Measurements from ENCODE around the gene DYDC1. TPM values are rescaled to one million over a fixed set of nuclear protein-coding genes. Genes with fewer than 3 reads are reported as not detected.
A peak's percentile ranks its signal among the peaks of the same experiment; 100 is the strongest.
"Not testable (repeated sequence)": the region's sequence is repeated elsewhere in the genome, so short reads cannot be mapped to it uniquely, and the experiment has no call there.

Gene DYDC1
- total RNA-seq, 1 donor from 2014 or later: not detected

DNA sequence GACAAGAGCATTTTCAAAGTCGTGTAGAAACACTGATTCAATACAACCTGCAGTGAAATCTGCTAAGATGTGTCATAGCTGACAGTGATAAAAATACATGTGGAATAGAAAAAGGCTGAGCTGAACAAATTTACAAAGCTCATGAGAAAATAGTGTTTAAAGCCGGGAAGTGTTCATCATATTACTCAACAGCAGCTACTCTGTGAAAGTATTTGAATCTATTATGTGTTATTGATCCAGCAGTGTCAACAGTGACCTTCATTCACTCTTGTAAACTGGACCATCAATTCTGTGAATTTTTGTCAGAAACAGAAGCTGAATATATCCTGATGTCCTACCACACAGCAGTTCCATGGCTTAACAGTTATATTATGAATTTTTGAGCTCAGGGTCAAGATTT is 11.6 kb downstream of the DYDC1 start:
- DNase-seq (ENCODE audit: low read depth): no peak

DNA sequence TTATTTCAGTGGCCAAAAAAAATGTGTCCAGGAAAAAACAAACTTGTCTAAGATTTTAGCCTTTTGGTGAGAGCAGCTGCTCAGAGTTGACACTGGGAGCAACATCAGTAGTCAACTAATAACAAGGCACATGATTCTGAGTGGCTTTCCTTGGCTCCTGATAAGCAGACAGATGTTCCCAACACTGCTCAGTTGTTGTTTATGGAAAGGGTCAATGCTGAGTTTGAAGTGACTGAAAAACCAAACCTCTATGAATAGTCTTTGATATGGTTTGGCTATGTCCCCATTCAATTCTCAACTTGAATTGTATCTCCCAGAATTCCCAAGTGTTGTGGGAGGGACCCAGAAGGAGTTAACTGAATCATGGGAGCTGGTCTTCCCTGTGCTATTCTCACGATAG is 12.3 kb downstream of the DYDC1 start:
- DNase-seq (ENCODE audit: low read depth): peak; percentile 3

DNA sequence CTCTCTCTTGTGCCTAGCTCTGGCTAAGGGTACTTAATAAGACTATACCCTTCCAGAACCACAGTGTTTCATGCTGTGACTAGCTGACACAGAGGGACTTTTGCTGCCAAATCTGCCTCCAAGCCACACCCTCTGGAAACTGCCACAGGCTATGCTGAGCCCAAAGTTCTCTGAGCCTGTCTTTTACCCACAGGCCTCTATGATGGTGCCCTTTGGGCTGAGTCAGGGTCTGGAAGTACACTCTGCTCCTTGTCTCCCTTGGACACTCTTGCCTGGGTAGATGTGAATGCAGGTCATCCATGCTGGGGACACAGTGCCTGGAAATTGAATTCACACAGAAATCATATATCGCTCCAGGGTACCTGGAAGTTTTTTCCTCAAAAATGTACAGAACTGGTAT is 22.6 kb downstream of the DYDC1 start:
- no peak for DNase-seq (ENCODE audit: low read depth)

DNA sequence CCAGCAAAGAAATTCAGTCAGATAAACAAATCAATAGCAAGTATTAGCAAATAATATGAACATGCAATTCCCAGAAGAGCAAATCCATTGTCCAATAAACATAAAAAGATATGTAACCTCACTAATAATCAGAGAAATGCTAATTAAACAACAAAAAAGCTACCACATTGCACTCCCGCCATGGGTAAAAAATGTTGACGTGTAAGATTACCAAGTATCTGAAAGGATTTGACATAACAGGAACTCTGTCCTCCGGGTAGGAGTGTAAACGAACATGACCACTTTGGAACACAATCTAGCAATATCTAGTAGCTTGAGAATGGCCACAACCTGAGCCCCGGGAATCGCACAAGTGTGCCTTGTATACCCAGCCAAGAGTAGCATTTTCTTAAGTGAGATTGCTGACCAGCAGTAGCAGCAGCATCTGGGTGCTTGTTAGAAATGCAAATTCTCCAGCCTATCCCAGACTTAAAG is 31.6 kb downstream of the DYDC1 start:
- no peak for DNase-seq (ENCODE audit: low read depth)

DNA sequence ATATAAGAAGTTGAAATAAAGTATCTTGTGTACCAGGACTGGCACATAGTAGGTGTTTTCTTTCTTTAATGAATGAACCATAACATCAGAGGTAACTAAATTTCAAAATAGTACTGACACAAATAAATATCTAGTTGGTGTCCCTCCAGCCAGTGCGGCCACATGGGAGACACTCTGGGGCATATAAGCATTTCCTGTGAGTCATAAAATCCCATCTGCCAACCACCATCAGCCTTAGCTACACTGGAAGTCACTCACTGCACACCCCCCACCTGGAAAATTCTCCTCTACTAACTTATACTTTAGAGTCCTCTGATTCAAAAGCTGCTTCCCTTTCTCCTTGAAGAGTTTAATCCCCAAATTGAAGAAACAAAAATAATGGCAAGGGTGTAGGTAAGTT is 32.5 kb downstream of the DYDC1 start:
- DNase-seq (ENCODE audit: low read depth): peak; percentile 39

DNA sequence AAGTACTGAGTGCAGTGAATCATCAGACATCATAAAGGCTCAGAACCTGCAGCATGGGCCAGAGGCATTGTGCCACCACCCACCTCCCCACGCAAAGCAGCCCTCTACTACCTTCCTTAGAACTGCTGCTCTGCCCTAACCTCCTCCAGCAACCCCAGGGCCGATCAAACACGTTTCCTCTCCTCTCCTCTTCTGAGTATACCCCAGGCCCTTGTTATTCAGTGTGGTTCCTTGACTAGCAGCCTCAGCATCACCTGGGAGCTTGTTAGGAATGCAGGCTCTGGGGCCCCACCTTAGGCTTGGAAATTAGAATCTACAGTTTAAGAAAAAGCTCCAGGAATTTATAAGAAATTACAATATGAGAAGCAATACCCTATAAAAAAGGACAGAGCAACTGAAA is 33.2 kb downstream of the DYDC1 start:
- DNase-seq (ENCODE audit: low read depth): no peak

DNA sequence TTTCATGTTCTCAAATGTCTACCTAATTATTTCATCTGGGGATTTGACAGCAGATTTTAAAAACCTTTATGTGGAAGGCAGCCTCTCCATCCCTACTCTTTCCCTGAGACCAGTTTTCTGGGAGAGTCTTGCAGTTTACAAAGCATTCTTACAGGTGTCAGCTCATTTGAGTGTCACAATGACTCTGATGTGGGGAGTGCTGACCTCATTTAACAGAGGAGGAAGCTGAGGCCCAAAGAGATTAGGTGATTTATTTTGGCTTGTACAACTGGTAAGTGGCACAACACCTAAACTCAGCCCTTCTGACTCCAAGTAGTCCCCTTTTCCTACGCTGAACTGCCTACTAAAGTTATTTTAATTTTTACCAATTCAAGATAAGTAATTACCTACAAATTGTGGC is 33.8 kb downstream of the DYDC1 start:
- no peak for DNase-seq (ENCODE audit: low read depth)

DNA sequence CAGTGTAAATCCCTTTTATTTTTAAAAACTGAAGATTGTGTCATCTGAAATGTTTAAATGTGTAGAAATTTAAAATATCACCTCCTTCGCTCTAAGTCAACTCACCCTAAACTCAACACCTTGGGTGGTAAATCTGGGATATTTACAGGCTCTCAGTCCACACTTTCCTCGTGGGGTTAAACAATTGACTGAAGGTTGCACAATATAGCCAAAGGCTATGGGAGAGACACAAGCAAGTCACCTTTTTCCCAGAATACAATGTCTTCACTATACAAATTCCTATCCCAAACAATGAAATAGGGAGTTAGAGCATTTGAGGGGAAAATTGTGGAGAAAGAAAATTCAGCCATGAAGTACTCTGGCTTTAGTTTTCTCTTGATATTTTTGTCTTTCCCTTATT is 34.4 kb downstream of the DYDC1 start:
- DNase-seq (ENCODE audit: low read depth): no peak

DNA sequence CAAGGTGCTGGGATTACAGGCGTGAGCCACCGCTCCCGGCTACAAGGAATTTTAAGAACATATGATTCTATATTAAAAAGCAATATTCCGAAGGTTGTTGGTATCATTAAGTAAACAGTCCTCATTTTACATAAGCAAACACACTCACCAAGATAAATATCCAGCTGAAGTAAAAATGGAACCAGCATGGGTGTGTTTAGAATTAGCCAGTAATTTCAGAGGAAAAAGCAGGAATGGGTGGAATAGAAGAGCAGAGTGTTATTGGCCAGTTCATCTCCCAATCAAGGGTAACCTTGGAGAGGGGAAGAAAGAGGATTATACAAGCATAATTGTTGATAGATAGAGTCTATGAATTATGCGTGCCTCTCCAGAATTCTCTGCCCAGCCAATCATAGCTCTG is 35.4 kb downstream of the DYDC1 start:
- DNase-seq (ENCODE audit: low read depth): no peak

DNA sequence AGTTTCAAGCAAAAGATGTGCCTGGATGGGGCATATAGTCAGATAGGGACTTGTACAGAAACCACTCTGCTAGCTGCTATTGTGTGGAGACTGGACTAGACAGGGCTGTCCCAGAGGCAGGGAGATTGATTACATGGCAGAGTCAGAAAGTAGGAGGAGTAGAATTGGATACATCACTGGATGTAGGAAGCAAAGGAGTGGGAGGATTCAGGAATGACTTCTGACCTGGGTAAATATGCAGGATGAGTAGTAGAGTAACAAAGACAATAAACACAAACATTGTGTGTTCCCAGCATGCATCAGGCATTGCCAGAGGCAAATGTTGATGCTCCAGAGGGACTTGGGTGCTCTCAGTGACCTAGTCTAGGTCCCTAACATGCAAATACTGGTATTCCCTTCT is 36.2 kb downstream of the DYDC1 start:
- DNase-seq (ENCODE audit: low read depth): no peak

DNA sequence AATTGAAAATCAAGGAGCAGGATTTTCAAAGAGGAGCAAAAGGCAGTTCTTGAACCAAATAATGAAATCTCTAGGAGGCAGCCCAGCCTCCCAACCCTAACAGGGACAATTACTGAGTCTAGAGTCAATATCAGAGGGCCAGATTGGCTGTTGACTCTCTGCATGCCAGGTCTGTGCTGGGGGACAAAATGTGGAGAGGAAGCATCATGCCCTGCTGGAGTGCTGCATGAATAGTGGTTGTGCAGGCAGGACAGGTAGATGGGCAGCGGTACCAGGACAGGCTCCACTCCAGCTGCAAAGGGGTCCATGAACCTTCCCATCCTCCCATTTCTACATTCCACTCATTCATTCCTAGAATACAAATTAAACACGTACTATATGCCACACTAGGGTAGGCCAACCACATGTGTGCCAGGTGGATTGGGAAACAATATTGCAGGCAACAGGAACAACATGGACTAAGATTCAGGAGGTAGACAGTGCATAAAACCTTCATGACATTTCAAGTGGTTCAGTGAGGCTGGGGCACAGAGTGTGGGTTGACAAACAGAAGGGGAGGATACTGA is 36.7 kb downstream of the DYDC1 start:
- DNase-seq (ENCODE audit: low read depth): no peak

DNA sequence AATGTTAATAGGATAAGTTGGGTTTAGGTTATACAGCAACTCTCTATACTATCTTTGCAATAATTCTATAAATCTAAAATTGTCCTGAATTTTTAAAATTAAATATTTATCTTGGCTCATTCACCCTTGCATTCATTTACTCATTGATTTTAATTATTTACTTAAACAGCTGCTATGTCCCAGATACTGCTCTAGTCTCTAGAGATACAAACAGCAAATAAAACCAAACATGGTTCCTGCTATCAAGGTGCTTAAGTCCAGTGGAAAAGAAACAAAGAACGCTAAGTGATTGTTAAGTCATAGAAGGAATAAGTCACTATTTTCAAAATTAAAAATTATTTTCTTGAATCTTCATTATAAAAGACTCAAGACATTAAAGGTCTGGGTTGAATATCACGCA is 37.2 kb downstream of the DYDC1 start:
- DNase-seq (ENCODE audit: low read depth): no peak

DNA sequence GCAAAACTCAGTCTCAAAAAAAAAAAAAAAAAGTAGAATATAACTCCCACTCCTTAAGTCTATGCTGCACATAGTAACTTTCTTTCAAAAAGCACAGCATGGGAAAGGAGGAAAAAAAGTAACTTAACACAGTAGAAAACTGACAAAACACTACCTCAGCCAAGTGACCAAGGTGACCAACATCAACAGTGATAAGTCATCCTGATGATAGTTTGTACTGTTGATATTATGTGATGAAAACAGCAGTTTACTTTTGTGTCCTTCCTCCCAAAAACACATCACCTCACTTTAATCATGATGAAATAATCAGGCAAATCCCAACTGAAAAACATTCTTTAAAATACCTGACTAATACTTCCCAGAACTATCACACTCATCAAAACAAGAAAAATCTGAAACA is 37.8 kb downstream of the DYDC1 start:
- DNase-seq (ENCODE audit: low read depth): no peak

DNA sequence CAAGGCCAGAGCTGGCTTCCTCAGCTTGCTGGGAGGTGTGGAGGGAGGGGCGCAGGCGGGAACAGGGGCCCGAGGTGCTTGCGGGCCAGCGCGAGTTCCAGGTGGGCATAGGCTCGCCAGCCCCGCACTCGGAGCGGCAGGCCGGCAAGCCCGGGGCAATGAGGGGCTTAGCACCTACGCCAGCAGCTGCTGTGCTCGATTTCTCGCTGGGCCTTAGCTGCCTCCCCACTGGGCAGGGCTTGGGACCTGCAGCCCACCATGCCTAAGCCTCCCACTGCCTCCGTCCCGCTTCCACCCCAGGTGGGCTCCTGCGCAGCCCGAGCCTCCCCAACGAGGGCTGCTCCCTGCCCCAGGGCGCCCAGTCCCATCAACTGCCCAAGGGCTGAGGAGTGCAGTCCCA is 41.2 kb downstream of the DYDC1 start:
- no peak for DNase-seq (ENCODE audit: low read depth)

DNA sequence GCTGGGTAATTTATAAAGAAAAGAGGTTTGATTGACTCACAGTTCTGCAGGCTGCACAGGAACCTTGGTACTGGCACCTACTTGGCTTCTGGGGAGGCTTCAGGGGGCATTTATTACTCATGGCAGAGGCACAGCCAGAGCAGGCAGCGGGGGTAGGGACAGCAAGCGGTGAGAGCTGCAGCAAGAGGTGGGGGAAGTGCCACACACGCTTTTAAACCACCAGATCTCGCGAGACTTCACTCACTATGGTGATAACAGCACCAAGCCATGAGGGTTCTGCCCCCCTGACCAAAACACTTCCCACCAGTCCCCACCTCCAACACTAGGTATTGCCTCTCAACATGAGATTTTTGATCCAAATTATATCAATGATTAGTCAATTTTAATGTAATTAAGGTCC is 43.0 kb downstream of the DYDC1 start:
- no peak for DNase-seq (ENCODE audit: low read depth)

DNA sequence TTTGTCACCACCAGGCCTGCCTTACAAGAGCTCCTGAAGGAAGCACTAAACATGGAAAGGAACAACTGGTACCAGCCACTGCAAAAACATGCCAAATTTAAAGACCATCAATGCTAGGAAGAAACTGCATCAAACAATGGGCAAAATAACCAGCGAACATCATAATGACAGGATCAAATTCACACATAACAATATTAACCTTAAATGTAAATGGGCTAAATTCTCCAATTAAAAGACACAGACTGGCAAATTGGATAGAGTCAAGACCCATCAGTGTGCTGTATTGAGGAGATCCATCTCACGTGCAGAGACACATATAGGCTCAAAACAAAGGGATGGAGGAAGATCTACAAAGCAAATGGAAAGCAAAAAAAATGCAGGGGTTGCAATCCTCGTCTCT is 50.6 kb downstream of the DYDC1 start:
- DNase-seq (ENCODE audit: low read depth): not testable (repeated sequence)

DNA sequence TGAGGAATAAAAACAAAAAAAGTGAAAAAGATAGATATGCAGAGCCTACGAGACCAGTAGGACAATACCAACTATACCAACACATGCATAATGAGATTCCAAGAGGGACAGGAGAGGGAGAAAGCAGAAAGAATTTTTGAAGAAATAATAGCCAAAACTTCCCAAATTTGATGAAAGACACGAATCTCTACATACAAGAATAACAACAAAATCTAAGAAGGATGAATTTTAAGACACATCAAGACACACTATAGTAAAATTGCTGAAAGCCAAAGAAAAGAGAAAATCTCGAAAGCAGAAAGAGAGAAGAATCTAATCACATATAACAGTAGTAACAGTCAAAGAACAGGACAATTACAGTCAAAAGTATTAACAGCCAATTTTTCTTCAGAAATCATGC is 59.6 kb downstream of the DYDC1 start:
- no peak for DNase-seq (ENCODE audit: low read depth)

DNA sequence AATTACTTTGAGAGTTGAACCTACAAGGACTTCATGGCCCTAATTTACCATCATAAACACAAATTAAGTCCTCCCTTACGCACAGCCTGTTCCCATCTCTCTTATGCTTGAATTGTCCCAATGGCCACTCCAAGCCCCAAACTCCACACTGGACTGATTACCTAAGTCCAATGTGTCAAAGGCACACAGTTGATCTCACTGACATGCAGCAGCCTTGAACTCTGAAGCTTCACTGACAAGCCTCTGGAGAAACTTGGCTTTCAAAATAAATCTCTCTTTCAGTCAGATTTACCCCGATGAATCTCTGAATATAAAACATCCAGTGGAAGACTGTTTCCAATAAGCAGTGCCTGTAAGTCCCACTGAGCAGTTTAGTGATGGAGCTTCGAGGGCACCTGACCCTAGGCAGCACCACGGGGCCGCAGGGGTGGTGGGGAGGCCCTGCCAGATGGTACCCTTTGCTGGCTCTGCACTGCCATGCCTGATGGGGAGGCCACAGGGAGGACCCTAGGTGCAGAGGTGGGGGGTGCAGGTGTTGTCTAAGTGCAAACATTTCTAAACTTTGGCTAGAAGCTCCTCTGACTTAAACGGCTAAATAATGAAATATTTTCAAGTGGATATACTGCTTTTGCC is 63.8 kb downstream of the DYDC1 start:
- no peak for DNase-seq (ENCODE audit: low read depth)

DNA sequence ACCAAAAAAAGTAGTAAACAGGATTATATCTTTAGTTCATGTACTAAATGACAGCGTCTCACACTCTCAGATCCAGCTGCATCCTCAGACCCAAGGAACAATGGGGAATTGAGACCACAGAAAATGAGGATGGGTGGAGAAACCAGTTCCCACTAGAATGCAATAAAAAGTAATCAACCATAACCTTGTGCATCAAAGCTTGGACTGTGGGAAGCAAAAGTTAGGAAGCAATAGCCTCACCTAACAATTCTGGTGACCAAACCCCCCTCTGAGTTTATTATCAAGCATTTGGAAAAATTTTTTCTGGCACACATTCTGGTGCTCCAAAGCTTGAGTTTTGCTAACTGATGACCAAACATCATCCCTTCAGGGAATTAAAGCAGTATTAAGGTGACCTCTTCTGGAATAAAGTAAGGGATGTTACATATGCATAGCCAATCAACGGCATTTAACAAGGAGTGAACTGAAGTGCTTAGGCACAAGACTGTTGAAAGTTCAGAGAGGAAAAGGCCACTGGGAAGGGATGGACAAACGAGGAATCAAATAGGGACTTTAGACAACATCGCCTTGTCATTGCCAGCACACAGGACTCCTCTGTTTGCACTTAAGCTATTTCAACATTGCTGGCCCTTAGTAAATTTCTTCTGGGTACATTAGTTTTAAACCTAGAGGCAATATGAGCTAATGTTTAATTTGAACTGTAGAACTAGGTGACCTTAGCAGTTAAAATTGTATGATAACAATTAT is 65.9 kb downstream of the DYDC1 start:
- no peak for DNase-seq (ENCODE audit: low read depth)

DNA sequence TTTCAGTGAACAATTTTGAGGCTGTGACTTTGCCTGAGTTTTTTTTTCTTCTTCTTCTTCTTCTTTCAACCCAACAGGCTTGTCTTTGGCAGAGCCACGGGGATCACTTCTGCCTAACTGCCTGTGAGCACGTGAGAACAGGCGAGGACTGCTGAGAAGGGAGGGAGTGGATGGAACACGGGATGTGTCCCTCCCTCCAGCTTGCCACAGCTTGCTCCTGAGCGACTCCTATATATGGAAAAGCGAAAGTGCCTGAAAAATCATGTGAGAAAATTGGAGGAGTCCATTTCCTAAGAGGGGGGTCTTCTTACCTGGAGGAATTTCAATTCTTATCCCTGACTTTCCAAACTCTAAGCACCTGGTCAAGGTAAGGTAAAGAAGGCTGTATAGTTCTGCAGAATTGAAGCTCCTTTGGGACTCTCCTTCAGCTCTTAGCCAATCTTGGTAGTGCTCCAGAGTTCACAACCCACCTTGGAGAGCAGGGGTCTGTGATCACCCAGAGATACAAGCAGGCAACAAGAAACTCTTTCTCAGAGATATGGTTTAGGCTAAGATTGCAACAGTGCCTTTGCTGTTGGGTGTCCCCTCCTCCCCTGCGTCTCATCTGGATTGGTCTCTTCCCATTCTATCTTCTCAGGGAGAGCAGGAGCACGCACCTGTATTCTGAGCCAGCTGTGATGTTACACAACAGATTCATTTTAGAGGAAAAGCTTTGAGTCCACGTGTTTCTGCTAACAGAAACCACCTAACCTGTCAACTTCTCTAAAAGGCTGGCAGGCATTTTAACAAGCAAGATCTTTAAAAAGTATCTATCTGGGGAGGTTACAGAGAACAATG is 66.9 kb downstream of the DYDC1 start, which contains the start of gene MAT1A:
Gene MAT1A (minus strand): TSS at position 208 of the 837 bp plus-strand sequence. CDS start 235 bp downstream, outside the sequence.
- DNase-seq (ENCODE audit: low read depth): peak; percentile 18

DNA sequence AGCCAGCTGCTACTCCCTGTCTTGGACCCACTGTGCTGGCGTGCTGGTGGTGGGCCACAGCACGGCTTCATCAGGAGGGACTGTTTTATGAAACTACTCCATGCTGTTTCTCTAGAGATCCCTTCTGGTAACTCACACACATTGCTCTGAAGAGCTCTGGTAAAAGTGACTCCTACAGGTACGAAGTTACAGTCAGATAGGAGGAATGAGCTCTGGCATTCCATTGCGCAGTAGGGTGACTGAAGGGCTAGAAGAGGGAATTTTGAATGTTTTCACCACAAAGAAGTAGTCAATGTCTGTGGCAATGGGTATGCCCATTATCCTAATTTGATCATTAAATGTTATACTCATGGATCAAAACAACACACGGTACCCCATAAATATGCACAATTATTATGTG is 67.7 kb downstream of the DYDC1 start:
- DNase-seq (ENCODE audit: low read depth): no peak

All from myocyte (in vitro differentiated cells).